ENCODE measurements around the gene ZSWIM1.

ZSWIM1 gene

DNA sequence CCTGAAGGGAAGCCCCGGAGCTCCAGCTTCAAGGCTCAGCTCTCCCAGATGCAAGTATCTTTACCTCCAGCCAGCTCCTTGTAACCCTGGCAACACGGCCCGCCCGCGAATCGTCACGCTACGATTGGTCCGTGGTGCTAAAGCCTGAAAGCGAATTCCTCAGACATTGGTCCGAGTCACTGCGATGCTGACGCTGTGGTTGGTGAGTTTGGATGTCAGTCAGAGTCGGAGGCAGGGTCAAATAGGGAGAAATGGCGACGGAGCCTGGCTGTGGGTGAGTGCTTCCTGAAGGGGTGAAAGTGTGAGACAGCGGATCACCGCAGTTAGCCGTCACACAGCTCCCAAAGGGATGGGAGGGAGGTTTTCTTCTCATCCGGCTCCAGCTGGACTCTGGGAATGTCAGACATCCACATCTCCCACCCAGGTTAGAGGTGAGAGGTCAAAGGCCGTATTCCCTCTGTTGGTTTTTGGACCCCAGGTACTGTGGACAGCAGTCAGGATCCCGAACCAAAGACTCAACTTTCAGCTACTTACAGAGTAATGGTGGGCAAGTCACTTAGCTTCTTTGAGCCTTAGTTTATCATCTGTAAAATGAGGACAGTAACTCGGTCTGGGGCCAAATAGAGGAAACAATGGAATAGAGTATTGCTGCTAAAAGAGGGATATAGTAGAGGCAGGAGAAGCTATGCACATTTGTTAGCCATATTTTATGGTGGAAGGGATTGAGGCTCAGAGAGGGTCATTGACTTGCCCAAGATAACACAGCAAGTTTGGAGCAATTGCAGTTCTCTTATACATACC is at the start of gene ZSWIM1:
Gene ZSWIM1, plus strand, starts transcription at position 240 of the 801 bp plus-strand sequence. CDS start 1,366 bp downstream, outside the sequence.
- DNase-seq = peak; percentile 99

GRCh38 chr20:45832619-45833018 is 48.4 kb upstream of the ZSWIM1 start:
- DNase-seq = no peak

DNA sequence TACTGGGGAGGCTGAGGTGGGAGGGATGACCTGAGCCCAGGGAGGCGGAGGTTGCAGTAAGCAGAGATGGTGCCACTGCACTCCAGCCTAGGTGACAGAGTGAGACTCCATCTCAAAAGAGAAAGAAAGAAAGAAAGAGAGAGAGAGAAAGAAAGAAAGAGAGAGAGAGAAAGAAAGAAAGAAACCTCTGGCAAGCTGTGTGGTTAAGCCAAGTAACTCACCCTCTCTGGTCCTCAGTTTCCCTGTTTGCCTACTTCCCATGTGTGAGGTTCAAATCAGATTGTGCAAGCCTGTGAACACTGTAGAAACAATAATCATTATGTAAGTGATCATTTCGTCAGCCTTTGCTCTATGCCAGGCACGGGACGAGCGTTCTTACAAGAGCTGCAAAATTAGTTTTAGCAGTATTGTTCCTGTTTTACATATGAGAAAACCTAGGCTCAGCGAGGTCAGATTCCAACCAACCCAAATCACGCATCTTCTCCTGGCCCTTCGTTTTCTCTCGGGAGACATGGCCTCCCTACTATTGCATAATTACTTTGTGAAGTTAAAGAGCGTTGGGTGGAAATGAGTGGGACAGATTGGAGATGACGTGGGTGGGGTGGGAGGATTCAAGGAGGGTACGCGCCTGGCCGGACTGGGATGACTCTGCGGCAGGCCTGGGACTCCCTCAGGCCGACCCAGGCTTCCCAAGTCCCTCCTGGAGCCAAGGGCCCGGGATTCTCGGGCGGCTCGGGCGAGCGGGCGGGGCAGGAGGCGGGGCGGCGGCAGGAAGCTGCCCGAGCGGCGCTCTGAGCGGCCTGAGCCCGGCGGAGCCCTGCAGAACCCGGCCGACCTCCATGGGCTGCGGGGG is 47.8 kb upstream of the ZSWIM1 start, which contains the start of gene SNX21:
Gene SNX21, plus strand, starts transcription at position 770 of the 853 bp plus-strand sequence. CDS start 121 bp downstream, outside the sequence.
- DNase-seq = no peak

DNA sequence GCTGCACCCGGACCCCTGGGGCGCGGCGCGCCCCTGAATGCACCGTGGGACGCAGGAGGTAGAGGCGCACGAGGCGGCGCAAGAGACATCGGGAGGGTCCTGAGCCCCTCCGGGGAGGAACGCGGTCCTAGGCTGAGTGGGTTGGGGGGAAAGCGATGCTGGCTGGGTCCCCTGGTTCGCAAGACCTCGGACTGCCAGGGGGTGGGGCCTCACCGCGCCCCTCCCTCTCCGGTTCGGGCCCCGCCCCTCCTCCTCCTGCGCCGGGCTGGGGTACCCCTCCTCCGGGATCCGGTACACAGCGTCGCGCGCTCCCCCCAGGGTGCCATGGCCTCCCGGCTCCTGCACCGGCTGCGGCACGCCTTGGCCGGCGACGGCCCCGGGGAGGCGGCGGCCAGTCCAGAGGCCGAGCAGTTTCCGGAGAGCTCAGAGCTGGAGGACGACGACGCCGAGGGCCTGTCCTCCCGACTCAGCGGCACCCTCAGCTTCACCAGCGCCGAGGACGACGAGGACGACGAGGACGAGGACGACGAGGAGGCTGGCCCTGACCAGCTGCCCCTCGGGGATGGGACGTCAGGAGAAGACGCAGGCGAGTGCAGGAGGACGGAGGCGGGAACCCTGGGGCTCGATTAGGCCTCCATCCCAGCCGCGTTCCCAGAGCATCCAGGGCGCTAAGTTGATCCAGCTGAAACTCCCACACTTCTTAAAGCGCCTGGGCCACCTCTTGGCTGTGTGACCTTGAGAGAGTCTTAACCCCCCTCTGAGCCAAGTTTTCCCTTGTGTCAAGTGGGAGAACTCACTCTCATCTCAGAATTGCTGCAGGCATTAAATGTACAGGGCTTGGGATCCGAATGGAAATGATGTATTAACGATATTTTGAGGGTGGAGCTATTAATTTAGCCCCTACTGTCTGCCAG is 46.9 kb upstream of the ZSWIM1 start:
- DNase-seq = peak; percentile 65

DNA sequence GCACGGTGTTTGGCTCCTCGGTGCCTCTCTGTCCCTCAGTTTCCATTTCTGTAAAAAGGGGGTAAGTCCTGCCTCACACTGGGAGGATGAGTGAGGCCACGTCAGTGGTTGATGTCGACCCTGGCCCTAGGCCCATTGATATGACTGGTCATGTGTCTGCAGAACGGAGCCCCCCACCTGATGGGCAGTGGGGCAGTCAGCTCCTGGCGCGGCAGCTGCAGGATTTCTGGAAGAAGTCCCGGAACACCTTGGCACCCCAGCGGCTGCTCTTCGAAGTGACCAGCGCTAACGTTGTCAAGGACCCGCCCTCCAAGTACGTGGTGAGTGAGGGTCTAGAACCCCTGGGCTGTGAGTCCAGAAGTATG is 46.2 kb upstream of the ZSWIM1 start:
- DNase-seq = no peak

- no peak for DNase-seq
These were observed 45.7 kb upstream of the ZSWIM1 start for GRCh38 chr20:45835329-45835765.

DNA sequence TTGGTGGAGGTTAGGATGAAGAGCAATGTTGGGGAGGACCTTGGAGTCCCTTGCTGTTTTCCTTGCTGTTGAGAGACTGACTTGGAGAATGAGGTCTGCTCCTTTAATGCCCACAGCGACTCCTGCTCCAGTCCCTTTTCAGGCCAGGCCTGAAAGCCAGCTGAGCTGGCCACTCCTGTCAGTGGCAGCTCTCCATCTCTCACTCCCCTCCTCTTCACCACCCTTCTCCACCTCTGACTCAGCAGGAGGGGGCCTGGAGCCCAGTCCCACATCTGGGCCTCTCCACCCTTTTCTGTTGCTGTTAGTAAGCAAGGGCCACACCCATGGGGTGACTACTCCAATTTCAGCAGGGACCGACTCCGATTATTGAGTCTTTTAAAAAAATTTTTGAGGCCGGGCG is 45.2 kb upstream of the ZSWIM1 start:
- no peak for DNase-seq

DNA sequence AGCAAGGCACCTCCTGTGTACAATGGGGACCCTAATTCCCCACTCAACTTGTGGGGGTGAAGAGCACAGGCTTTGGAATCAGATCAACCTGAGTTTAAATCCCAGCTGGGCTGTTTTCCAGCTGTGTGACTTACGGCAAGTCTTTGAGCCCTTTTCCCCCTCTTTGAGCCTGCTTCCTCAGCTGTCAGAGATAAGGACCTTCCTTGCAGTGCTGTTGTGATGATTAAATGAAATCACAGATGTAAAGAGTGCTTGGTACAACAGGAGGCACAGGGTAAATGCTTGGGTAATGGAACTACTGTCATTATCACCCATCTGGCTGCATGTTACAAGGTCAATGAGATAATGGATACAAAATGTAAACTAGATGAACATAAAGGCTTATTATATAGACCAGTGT is 44.2 kb upstream of the ZSWIM1 start:
- DNase-seq = no peak

DNA sequence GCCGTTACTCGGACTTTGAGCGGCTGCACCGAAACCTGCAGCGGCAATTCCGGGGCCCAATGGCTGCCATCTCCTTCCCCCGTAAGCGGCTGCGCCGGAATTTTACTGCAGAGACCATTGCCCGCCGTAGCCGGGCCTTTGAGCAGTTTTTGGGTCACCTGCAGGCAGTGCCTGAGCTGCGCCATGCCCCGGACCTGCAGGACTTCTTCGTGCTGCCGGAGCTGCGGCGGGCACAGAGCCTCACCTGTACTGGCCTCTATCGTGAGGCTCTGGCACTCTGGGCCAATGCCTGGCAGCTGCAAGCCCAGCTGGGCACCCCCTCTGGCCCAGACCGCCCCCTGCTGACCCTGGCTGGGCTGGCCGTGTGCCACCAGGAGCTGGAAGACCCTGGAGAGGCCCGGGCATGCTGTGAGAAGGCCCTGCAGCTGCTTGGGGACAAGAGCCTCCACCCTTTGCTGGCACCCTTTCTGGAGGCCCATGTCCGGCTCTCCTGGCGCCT is 40.3 kb upstream of the ZSWIM1 start:
- DNase-seq = no peak

DNA sequence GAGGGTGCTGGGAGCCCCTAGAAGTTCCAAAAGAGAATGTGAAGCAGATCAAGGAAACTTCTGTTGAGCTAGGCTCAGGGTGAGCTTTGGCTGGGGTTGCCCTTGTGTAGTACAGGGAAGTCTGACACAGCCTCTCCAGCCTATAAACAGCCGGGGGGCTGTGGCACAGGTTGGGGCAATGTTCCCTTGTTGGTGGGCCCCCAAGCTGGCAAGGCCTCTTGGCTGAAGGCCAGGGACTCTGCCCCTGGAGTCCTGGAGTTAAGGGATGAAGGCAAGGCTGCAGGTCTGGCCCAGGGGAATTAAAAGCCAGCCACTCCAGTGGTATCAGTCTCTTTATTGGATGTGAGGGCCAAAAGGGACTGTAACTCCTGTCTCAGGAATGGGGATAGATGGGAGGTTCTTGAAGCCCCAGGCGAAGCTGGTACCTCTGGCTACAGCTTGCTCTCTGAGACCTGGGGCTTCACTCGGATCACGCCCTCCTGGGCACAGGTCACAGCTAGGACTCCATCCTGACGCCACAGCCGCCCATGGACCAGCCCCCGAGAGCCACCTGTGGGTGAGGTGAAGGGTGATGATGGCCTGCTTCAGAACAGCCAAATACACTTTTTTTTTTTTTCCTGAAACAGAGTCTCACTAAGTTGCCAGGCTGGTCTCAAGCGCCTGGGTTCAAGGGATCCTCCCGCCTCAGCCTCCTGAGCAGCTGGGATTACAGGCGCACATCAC is 39.5 kb upstream of the ZSWIM1 start:
- no peak for DNase-seq

DNA sequence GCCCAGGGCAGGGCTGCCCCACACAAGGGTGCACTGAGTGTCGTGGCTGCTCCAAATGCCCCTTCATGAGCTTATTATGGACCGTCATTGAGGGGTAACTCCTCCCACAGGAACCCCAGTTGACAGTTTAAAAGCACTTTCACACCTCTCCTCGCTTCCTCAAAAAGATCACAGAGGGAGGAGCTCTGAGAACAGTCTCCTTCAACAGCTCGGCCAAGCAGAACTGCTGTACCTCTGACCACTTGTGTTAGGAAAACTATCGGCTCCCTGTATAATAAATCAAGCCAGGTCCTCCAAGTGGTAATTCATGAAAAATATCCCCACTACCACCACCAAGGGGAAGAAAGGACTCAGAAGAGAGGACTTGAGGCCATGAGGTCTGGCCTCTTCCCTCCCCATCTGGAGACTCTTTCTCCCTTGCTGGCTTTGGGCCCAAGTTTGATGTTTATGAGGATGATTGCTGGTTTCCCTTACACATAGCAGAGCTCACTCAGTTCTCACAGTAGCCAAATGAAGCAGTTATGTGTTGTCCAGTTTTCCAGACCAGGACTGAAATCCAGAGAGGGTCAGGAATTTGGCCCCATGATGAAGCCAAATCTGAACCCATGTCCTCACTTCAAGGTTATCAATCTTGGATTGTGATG is 38.7 kb upstream of the ZSWIM1 start:
- no peak for DNase-seq

DNA sequence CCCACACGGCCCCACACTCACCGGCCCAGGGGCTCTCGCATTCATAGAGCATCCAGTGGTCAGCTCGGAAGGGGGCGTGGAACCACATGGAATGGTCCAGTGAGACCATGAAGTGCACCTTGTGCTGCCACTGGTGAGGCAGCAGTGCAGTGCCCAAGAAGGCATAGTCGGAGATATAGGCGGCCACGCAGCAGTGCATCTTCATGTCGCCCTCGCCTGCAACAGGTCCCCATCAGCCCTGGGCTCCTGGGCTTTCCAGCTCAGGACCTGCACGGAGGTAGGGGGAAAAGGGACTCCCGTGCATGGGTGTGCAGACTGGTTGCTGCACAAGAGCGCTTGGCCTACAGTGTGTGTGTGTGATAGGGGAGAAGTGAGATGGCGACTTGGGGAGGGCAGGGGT is 37.5 kb upstream of the ZSWIM1 start:
- DNase-seq = no peak

- no peak for DNase-seq
These were observed 35.6 kb upstream of the ZSWIM1 start for GRCh38 chr20:45845452-45845851.

- DNase-seq = no peak
These were observed 32.6 kb upstream of the ZSWIM1 start for GRCh38 chr20:45848421-45848820.

GRCh38 chr20:45848969-45849582 is 32.0 kb upstream of the ZSWIM1 start:
- no peak for DNase-seq

DNA sequence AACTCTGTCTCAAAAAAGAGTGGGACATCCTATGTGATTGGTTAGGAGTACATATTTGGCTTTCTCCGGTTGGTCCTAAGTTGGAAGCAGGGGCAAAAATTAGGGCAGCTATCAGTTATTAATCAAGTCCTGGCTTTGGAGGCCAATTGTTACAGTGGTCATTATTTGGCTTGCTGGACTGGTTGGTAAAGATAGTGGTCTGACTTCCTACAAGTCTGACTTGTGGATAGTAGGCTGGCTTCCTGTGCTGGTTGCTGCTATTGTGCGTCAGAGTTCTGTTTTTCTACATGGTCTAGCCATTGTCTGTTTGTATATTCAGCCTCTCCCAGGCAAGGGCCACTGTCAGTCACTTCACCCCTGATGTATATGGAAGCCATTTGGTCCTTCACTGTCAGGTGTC is 30.8 kb upstream of the ZSWIM1 start:
- DNase-seq = no peak

GRCh38 chr20:45850926-45851325 is 30.1 kb upstream of the ZSWIM1 start:
- no peak for DNase-seq

- no peak for DNase-seq
These were observed 29.5 kb upstream of the ZSWIM1 start for GRCh38 chr20:45851501-45851900.

DNA sequence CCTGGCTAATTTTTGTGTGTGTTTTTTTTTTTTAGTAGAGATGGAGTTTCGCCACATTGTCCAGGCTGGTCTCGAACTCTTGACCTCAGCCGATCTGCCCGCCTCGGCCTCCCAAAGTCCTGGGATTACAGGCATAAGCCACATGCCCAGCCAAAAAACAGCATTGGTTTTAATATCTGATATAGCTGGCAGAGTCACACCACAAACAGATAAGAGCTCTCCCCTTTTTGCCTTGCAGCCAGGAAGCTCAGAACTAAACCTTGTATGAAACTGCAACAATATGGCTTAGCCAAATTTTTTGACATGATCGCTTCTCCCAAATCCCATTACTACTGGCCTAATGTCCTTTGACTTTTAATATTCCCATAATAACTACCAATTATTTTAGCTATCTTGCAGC is 28.7 kb upstream of the ZSWIM1 start:
- DNase-seq = no peak

- no peak for DNase-seq
These were observed 27.5 kb upstream of the ZSWIM1 start for GRCh38 chr20:45853484-45853883.
